Esophagus muscularis mucosa (tissue), 3 donors: ENCODE results near the gene SORL1-AS1.

ENCODE experiments used
- POLR2A ChIP-seq: fragments of 450-650 bp; IDR thresholded peaks from one replicate; pipeline ENCODE4 v1.6.1; 2017; ENCODE audit warnings: antibody characterized with exemption, moderate library complexity, mild to moderate bottlenecking, low read depth
- TF ChIP-seq, protein P1 (sequence below), 3 experiments: fragments of 200-600 bp in 2 of 3; fragments of 450-650 bp in 1 of 3; sonication (generic) in 2 of 3; IDR thresholded peaks; one replicate each; pipeline ENCODE4 v1.5.1; 2017 to 2019; ENCODE audit warnings: antibody characterized with exemption in 3 of 3, mild to moderate bottlenecking in 2 of 3, moderate library complexity in 1 of 3

DNA sequence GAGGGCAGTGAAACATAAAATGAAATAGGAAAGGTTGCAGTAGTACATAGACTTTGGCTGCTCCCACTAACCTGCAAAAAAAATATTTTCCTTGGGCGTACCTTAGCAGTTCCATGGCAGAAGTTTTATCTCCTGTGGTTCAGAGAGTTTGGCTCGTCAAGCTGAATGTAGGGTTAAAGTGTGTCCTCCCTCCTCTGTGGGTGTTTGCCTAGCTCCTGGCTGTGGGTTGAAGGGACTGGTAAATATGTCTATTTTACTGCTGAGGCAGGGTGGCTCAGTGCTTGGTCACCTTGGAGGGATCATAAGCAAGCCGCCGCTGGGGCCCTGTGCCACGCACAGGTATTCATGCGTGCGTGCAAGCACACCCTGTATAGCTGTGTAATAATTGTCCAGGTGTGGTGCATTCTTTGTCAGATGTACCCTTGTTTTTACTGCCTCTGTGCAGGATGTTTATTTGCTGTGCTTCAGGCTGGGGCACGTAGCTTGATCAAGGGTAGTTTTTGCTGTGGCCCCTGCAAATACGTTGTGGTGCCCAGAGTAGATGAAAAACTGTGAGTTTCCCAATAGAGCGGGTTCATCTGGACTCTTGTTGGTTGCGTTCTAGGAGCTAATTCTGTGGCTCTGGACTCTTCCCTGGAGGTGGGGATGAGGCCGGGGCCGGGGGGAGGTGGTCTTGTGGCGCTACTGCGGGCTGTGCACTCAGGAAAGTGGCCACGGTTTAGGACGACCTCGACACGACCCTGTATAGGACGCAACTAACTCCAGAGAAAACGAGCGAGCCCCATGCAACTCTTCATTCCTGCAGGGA lies 1.4 kb downstream of the SORL1-AS1 start:
- TF ChIP-seq, protein P1, sequence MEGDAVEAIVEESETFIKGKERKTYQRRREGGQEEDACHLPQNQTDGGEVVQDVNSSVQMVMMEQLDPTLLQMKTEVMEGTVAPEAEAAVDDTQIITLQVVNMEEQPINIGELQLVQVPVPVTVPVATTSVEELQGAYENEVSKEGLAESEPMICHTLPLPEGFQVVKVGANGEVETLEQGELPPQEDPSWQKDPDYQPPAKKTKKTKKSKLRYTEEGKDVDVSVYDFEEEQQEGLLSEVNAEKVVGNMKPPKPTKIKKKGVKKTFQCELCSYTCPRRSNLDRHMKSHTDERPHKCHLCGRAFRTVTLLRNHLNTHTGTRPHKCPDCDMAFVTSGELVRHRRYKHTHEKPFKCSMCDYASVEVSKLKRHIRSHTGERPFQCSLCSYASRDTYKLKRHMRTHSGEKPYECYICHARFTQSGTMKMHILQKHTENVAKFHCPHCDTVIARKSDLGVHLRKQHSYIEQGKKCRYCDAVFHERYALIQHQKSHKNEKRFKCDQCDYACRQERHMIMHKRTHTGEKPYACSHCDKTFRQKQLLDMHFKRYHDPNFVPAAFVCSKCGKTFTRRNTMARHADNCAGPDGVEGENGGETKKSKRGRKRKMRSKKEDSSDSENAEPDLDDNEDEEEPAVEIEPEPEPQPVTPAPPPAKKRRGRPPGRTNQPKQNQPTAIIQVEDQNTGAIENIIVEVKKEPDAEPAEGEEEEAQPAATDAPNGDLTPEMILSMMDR (IDR thresholded peaks at IDR 0.05) = no peak
- no peak for TF ChIP-seq POLR2A
